HG02970 (cell line): ENCODE data around the gene WDR48.

ENCODE experiments used
- ATAC-seq: cut with Tn5 transposase; IDR thresholded peaks from one replicate; pipeline ENCODE4 v1.9.1; 2021; ENCODE audit warnings: mild to moderate bottlenecking, moderate library complexity, moderate number of reproducible peaks; ENCODE audit not compliant: unreplicated experiment, low FRiP score

Gene WDR48

GRCh38 chr3:39136533-39137434 lies 85.0 kb downstream of the WDR48 start:
- ATAC-seq, result no peak

- ATAC-seq, result no peak
Measured at GRCh38 chr3:39137435-39137936, 85.7 kb downstream of the WDR48 start.

DNA sequence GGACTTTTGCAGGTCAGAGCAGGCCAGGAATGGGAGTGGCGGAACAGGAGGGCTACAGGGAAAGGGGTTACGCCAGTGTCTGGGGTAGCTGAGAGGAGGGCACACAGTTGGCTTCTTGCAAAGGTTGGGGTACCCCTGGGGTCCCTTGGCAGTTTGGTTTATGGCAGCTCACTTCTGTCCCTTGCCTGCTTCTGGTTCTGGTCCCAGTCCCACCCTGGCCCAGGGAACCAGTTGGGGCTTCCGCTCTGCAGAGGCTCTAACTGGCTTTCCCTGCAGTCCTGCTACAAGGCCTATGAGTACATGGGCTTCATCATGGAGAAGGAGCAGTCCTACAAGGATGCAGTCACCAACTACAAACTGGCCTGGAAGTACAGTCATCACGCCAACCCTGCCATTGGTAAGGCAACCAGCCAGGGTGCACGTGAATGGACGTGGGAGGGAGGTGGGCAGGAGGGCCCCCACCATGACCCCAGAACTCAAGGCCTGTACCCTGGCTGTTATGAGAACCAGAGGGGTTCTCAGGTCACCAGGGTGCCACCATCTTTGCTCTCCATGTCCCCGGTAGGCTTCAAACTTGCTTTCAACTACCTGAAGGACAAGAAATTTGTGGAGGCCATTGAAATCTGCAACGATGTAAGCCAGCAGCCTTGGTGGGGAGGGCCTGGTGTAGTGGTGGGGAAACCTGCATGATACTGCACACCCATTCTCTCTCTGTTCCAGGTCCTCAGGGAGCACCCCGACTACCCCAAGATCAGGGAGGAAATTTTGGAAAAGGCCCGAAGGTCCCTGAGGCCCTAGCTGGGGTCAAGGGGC lies 86.4 kb downstream of the WDR48 start:
- ATAC-seq, result no peak

DNA sequence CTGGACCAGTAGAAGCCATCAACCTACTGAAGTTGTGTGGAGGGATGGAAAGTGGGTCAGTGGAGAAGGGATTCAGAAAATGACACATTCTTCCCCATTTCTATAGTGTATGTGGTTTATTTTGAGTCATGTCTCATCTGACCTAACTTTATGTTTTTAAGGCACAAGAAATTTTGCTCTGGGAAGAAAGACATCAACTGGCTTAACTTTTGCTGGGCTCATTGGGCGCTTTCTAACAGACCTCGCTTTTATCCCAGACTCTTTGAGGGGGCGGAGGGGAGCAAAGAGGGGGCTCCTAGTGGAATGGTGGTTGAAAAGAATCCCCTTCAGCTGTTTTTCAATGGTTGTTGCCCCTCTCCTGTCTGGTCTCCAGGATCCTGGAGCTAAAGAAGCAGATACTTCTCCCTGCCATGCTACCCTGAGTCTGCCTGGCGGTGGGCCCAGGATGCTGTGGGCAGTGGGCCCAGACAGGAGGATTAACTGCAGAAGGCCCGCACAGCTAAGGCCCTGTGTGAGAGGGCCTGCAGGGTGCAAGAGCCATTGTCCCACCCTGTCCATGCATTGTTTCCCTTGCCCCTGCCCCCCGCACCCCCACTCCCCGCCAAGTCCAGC lies 87.1 kb downstream of the WDR48 start:
- ATAC-seq, result no peak

DNA sequence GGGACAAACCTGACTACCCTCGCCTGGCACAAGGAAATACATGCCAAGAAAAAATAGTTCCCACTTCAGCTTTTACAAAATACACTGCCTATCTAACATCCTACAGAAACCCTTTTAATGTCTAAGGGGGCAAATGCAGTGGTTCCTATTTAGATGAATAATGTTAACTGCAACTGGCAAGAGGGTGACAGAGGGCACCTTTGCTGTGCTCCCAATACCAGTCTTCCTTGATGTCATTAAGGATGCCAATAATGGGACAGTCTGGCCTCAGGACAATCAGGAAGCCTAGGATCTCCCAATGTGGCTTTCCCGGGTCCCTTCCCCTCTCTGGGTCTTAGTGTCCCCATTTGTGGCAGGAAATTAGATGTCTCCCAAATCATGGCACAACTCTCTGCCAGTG lies 87.6 kb downstream of the WDR48 start:
- no peak for ATAC-seq

GRCh38 chr3:39140341-39140971 lies 88.6 kb downstream of the WDR48 start:
- no peak for ATAC-seq

DNA sequence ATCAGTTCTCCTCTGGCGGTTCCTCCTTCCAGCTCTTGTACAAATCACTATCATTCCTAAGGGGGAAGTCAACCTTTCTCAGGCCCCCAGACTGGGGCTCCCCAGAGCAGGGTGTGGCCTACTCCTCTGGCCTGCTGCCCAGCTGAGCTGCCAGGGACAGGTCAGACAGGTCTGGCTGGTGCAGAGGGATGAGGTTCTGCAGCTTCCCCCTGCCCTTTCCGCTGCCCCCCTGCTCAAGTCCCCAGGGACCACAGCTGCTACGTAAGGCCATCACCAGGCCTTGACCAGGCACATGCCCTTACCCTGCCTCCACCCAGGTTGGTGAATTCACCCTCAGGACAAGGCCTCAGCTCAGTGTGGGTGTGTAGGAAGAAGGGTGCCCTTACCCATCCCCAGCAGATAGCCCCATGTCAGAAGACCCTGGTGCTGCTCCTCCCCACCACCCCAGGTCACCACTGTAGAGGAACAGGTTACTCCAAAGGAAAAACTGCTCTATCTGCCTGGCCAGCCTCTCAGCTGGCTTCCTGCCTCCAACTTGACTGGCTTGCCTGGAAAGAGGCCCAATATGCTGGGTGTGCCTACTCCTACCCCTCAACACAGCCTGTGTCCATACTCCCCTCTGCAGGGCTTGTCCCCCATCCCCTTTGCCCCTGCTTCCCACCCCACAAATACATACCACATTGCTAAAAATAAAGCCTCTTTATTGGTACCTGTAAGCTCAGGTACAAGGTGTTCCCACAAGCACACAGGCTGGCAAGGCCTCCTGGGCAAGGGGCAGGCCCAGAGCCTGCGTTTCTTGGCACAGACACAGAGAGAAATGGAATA lies 89.6 kb downstream of the WDR48 start:
- no peak for ATAC-seq

DNA sequence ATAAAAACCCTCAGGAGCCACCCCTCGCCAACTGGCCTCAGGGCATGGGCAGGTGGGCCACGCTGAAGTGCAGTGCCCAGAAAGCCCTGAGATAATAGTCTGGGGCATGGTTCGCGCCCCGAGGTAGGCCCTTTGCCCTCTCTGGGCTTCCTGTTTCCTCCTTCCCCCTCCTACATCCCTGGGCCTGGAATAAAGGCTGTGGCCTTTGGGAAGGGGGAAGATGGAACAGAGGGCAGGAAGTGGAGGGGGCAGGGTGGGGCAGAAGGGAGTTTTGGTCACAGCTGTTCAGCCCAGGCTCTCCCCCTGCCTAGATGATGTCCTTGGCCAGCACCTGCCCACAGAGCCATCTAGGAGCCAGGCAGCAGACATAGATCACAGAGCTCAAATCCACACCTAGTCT lies 90.3 kb downstream of the WDR48 start:
- ATAC-seq, result no peak

DNA sequence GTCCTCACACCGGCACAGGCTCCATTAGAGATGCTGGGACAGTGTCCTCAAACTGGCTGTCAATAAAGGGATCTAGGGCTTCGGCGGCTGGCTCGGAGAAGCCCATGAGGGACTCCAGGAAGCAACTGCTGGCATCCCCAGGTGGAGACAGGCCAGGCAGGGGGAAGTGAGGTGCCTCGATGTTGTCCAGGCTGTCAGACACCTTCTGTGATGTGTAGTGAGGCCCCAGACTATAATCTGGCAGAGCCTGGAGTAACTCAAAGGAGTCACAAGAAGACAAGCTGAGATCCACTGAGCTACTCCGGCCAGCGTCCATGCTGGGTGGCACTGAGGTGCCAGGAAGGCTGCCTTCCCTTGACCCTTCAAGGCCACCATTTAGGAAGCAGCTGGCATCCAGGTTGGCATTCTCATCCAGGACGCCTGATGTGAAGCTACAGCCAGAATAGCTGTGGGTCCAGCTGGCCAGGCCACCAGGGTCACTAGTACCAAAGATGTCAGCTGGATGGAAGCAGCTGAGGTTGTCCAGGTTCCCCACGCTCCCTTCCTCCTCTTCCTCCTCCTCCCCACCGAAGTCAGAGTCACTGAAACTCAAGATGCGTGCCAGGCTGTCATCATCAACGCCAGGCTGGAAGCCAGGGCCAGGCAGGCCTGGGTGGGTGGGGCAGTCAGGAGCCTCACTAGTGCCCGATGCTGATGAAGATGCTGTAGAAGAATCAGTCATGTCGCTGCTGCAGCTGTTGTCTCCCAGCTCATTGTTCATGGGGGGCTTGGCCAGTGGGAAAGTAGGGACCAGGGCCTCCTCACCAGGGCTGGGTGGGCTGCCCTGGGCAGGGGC lies 91.5 kb downstream of the WDR48 start:
- ATAC-seq, result no peak

DNA sequence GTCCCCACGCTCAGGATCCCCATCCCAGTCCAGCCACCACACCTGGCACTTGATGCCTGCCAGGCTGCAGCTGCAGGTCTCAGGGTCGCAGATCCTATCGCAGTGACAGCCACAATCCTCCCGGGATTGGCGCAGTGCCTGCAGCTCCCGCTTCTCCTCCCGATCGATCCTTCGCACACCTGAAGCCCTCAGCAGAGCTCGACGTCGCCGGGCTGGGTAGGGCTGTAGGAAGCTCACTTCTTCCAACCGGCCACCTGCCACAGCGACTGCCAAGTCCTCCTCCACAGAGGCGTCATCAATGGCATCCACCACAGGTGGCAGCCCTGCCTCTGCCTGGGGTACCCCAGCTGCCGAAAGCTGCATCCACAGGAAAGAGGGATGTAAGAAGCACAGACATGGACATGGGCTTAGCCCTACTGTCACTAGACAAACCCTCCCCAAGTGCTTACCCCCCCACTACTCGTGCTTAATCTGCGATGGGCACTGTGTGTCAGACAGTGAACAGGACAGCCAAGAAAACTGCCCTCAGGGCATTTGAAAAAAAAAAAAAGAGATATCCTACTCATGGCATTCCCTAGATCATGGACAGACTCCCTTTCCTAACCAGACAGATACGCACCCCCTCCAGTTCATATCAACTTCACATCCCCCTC lies 92.4 kb downstream of the WDR48 start:
- ATAC-seq, result no peak

GRCh38 chr3:39144748-39145380 lies 93.0 kb downstream of the WDR48 start:
- ATAC-seq, result no peak

- ATAC-seq, result no peak
Measured at GRCh38 chr3:39146083-39146501, 94.3 kb downstream of the WDR48 start.
